ENCODE data around the gene LRRC28.

- no peak for TF ChIP-seq POLR2AphosphoS5 (IDR thresholded peaks at IDR 0.05)
- TF ChIP-seq CTCF (IDR thresholded peaks at IDR 0.05), result no peak
- no peak for TF ChIP-seq EP300 (IDR thresholded peaks at IDR 0.05; ENCODE audit: low read depth)
- TF ChIP-seq POLR2A (IDR thresholded peaks at IDR 0.05), result no peak
Measured at GRCh38 chr15:99202176-99202552, 49.1 kb upstream of the LRRC28 start.
